Suprapubic skin (tissue), 4 donors: ENCODE measurements around the gene VPS25. TPM values are rescaled to one million over a fixed set of nuclear protein-coding genes. Genes with fewer than 3 reads are reported as not detected.
A peak's percentile ranks its signal among the peaks of the same experiment; 100 is the strongest.

ENCODE experiments used
- DNase-seq, 2 donors: peaks; one replicate each; pipeline ENCODE4 v3.0.0-alpha.2; 2019; ENCODE audit warnings: low spot score in 2 of 2
- H3K27ac ChIP-seq: fragments of 200-600 bp; sonication (generic); one replicate; pipeline ENCODE4 v1.5.1; 2019
- H3K27me3 ChIP-seq: fragments of 200-600 bp; sonication (generic); one replicate; pipeline ENCODE4 v1.5.1; 2019
- H3K36me3 ChIP-seq: fragments of 200-600 bp; sonication (generic); one replicate; pipeline ENCODE4 v1.5.1; 2019
- H3K4me1 ChIP-seq: fragments of 200-600 bp; sonication (generic); one replicate; pipeline ENCODE4 v1.5.1; 2019
- H3K4me3 ChIP-seq: fragments of 200-600 bp; sonication (generic); one replicate; pipeline ENCODE4 v1.5.1; 2019; ENCODE audit warnings: mild to moderate bottlenecking
- H3K9me3 ChIP-seq: fragments of 200-600 bp; sonication (generic); one replicate; pipeline ENCODE4 v1.5.1; 2019
- EP300 ChIP-seq: sonication (generic); formaldehyde crosslinking; IDR thresholded peaks from one replicate; pipeline ENCODE4 v1.6.1; 2017; ENCODE audit warnings: antibody characterized with exemption
- POLR2A ChIP-seq, 2 donors: fragments of 450-650 bp; IDR thresholded peaks; one replicate each; pipeline ENCODE4 v1.6.1; 2017; ENCODE audit warnings: antibody characterized with exemption in 2 of 2, mild to moderate bottlenecking in 2 of 2, moderate library complexity in 2 of 2
- POLR2AphosphoS5 ChIP-seq, 3 donors: sonication (generic); formaldehyde crosslinking; IDR thresholded peaks; one replicate each; pipeline ENCODE4 v1.6.1; 2017; ENCODE audit warnings: antibody characterized with exemption in 3 of 3
- WGBS: methylation state at CpG from one replicate; pipeline ENCODE4 v1.1.5; 2018; 5-methylcytosine and 5-hydroxymethylcytosine counted together
- total RNA-seq, 4 donors: library from RNA; depleted of rRNA; stranded (reverse); fragments of >200 nt; gene quantifications; one replicate each; pipeline ENCODE4 v1.1.0, GENCODE V29; 2016
- TF ChIP-seq, protein P1 (sequence below), 2 donors: fragments of 200-600 bp in 1 of 2; fragments of 450-650 bp in 1 of 2; sonication (generic) in 1 of 2; IDR thresholded peaks; one replicate each; pipeline ENCODE4 v1.5.1; 2016 to 2019; ENCODE audit warnings: antibody characterized with exemption in 2 of 2, mild to moderate bottlenecking in 1 of 2, moderate library complexity in 1 of 2

The VPS25 gene
- total RNA-seq, 4 donors from 2014 or later: 49.1 to 66.5 (median 59.0) TPM

DNA sequence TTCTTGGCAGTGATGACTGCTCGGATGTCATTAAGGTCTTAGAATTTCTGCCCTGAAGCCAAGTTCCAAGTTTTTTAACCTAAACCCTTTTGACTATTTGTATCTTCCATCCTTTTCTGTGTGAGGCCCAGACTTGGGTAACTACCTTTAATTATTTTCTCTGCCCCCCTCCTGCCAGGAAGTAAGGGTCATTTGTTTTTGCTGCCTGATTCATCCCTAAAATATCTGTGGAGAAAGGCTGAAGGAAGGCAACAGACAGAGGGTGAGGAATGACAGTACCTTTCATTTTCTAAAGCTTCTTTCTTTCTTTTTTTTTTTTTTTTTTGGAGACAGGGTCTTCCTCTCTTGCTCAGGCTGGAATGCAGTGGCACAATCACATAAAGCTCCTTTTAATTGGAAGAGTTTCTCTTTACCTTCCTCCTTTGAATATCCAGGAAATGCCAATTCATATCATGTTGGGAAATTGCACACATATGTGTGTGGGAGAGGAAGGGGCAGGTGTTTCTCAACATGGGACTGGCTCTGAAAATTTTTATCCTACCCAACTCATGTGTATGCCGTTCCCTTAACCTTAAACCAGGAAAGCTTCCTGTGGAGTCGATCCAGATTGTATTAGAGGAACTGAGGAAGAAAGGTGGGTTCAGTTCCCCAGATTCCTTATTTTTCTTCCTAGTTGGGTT lies 957 bp downstream of the VPS25 start:
- DNase-seq: no peak
- TF ChIP-seq POLR2AphosphoS5 (IDR thresholded peaks at IDR 0.05): no peak
- H3K36me3 ChIP-seq: peaks cover 38% of the 10 kb centered on the region
- H3K9me3 ChIP-seq: no peaks in the 10 kb centered on the region
- peak overlapping the region; percentile 92 for H3K4me3 ChIP-seq
- H3K4me1 ChIP-seq: peaks cover 11% of the 10 kb centered on the region
- H3K27ac ChIP-seq: no peak overlapping the region
- WGBS: 59% methylated on average over 3 of the region's 3 CpGs
- no peaks in the 10 kb centered on the region for H3K27me3 ChIP-seq

DNA sequence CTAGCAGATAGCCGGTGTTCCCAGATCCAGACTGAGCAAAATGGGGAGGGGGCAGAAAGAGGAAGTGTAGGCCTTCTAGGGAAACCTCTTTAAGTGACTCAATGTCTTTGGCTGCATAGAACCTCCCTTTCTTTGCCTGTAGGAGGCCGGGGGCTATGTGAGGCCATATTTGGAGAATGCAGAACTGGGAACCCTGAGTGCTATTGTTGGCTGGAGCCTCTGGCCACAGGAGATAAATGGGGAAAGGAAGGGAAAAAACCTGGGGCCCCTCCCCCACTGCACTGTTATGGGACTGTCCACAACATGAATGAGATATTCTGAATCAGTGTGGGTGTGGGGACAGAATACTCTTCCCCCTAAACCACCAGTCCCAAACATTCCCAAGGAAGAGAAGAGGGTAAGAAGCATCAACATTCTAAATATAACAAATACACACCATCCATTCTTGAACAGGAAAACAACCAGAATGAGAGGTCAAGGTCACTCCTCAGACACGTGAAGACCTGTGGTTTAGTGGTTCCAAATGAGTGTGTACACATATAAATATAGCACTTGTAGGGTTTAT lies 2.4 kb downstream of the VPS25 start:
- Histone ChIP-seq H3K4me3 (no peak overlapping the region), H3K36me3 (peaks cover 44% of the 10 kb centered on the region), H3K9me3 (no peaks in the 10 kb centered on the region), H3K4me1 (peaks cover 20% of the 10 kb centered on the region), H3K27ac (no peak overlapping the region), H3K27me3 (peaks cover 6% of the 10 kb centered on the region)
- DNase-seq: no peak
- TF ChIP-seq EP300 (no peak), POLR2AphosphoS5 (IDR thresholded peaks at IDR 0.05) (no peak), POLR2A (IDR thresholded peaks at IDR 0.05) (no peak)
- TF ChIP-seq, protein P1, sequence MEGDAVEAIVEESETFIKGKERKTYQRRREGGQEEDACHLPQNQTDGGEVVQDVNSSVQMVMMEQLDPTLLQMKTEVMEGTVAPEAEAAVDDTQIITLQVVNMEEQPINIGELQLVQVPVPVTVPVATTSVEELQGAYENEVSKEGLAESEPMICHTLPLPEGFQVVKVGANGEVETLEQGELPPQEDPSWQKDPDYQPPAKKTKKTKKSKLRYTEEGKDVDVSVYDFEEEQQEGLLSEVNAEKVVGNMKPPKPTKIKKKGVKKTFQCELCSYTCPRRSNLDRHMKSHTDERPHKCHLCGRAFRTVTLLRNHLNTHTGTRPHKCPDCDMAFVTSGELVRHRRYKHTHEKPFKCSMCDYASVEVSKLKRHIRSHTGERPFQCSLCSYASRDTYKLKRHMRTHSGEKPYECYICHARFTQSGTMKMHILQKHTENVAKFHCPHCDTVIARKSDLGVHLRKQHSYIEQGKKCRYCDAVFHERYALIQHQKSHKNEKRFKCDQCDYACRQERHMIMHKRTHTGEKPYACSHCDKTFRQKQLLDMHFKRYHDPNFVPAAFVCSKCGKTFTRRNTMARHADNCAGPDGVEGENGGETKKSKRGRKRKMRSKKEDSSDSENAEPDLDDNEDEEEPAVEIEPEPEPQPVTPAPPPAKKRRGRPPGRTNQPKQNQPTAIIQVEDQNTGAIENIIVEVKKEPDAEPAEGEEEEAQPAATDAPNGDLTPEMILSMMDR (IDR thresholded peaks at IDR 0.05): no peak
- 67% methylated on average over 3 of the region's 3 CpGs for WGBS

DNA sequence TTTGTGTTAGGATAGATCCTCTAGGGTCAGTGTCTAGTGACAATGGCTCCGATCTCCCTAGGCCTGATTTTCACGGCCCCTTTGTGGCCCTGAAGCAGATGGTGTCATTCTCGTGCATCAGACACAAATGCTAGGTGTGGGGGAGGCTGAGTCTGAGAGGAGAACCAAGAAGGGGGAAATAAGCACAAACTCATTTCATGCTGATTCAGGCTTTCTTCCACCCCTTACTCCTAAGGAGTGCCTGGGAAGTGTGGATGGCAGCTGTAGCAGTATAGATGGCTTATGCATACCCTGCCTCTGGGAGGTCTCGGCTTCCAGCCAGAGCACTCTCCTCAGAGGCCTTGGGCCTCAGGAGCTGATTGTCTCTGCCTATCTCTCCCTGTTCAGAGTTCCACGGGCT lies 5.3 kb downstream of the VPS25 start:
- Histone ChIP-seq H3K27me3 (peaks cover 35% of the 10 kb centered on the region), H3K36me3 (peaks cover 44% of the 10 kb centered on the region), H3K4me3 (no peak overlapping the region), H3K4me1 (peaks cover 38% of the 10 kb centered on the region), H3K9me3 (no peaks in the 10 kb centered on the region), H3K27ac (no peak overlapping the region)
- WGBS: 100% methylated on average over 4 of the region's 5 CpGs
- DNase-seq: no peak
- TF ChIP-seq EP300 (no peak), POLR2A (IDR thresholded peaks at IDR 0.05) (no peak)
- TF ChIP-seq, protein P1 (IDR thresholded peaks at IDR 0.05): no peak

DNA sequence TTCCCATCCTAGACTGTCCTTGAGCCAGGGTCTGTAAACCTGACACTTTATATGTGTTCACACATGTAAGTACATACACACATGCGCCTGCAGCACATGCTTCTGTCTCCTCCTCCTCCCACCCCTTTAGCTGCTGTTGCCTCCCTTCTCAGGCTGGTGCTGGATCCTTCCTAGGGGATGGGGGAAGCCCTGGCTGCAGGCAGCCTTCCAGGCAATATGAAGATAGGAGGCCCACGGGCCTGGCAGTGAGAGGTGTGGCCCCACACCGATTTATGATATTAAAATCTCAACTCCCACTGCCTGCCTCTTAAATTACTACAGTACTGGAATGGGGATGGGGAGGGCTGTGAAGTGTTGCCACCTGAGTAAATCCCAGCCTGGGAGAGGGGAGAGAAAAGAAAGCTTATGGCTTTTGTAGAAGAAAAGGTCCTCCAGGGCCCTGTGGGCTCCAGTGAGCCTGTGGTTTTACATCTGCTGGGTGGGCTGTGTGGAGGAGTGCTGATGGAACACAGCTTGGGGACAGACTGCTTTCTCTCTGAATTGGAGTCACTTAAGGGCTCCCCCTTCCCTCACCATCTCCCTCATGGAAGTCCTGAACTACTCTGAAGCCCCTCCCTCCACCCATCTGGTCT lies 6.2 kb downstream of the VPS25 start:
- Histone ChIP-seq H3K27me3 (peaks cover 44% of the 10 kb centered on the region), H3K4me1 (peaks cover 38% of the 10 kb centered on the region), H3K27ac (no peak overlapping the region), H3K4me3 (no peak overlapping the region), H3K9me3 (no peaks in the 10 kb centered on the region), H3K36me3 (peaks cover 44% of the 10 kb centered on the region)
- TF ChIP-seq EP300 (no peak), POLR2AphosphoS5 (IDR thresholded peaks at IDR 0.05) (no peak), POLR2A (IDR thresholded peaks at IDR 0.05) (no peak)
- TF ChIP-seq, protein P1 (IDR thresholded peaks at IDR 0.05): no peak
- DNase-seq: no peak
- 70% methylated on average over 3 of the region's 3 CpGs for WGBS

DNA sequence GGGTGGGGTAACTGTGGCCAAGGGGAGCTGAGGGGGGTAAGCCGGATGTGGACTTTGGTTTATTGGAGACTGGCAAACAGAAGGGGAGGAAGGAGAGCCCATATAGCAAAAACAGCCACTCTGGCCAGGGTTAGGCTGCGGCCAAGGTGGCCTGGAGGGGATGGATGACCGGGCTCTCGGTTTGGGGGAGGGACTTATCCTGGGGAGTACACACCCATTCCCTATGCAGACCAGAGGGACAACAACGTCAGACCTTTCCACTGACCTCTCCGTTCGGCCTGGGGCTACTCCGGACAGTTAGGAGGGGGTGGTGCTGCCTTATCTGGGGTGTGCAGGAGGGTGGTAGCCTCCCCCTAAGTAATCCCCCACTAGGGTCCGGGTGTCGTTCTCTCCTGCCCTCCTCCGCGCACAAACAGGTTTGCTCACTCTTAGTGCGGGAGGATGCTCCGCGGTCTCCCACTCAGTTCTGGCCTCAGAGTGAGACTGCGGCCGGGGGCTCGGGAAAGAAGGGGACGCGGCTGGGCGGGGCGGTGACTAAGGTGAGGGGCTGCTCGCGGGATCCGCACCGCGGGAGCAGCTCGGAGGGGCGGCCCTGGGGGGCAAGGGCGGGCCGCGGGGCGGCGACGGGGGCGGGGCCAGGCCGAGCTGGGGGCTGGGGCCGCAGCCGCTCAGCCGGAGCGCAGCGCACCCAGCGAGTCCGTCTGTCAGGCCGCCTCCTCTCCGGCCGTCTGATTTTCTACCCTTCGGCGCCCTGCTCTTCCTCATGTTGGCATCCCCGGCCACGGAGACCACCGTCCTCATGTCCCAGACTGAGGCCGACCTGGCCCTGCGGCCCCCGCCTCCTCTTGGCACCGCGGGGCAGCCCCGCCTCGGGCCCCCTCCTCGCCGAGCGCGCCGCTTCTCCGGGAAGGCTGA lies 6.9 kb downstream of the VPS25 start, which contains the start of gene WNK4:
WNK4 (plus strand) TSS at position 675 of the 915 bp plus-strand sequence; CDS start at position 764, 89 bp downstream.
- no peak for DNase-seq
- TF ChIP-seq POLR2A (IDR thresholded peaks at IDR 0.05) (no peak), EP300 (no peak), POLR2AphosphoS5 (IDR thresholded peaks at IDR 0.05) (no peak)
- TF ChIP-seq, protein P1 (IDR thresholded peaks at IDR 0.05): no peak
- H3K4me3 ChIP-seq: peak within 1 kb of the TSS; percentile 53
- H3K36me3 ChIP-seq: peaks cover 44% of the 10 kb centered on the region
- no peak within 1 kb of the TSS for H3K27ac ChIP-seq
- no peaks in the 10 kb centered on the region for H3K9me3 ChIP-seq
- WGBS: 15% methylated on average over 28 of the region's 65 CpGs
- peaks cover 38% of the 10 kb centered on the region for H3K4me1 ChIP-seq
- peaks cover 52% of the 10 kb centered on the region for H3K27me3 ChIP-seq
